Pons (tissue), 1 donor: ENCODE results near the gene ANKRD22.
"Not testable (repeated sequence)": the region's sequence is repeated elsewhere in the genome, so short reads cannot be mapped to it uniquely, and the experiment has no call there.

Experiments used
- DNase-seq: peaks from one replicate; pipeline ENCODE4 v3.0.0-alpha.2; 2016; ENCODE audit warnings: low spot score

The ANKRD22 gene

GRCh38 chr10:88877298-88877697 lies 25.7 kb upstream of the ANKRD22 start:
- no peak for DNase-seq

GRCh38 chr10:88875081-88875480 lies 23.4 kb upstream of the ANKRD22 start:
- DNase-seq: no peak

DNA sequence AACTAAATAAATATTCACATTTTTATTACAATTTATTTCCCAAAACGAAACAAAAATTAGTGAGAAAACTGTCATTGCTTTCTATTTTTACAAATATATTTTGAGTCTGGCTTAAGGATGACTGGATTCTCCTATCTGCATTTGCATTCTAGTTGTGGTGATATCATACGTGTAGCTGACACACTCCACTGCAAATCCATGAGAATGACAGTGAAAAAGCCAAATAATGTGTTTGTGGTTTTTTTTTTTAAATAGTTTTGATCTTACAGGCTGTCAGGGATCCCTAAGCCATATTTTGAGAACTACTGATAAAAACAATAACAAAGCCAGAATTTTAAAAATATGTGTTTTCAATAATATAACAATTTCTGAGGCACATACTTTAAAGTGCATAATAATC lies 22.6 kb upstream of the ANKRD22 start:
- no peak for DNase-seq

GRCh38 chr10:88873757-88874156 lies 22.1 kb upstream of the ANKRD22 start:
- no peak for DNase-seq

DNA sequence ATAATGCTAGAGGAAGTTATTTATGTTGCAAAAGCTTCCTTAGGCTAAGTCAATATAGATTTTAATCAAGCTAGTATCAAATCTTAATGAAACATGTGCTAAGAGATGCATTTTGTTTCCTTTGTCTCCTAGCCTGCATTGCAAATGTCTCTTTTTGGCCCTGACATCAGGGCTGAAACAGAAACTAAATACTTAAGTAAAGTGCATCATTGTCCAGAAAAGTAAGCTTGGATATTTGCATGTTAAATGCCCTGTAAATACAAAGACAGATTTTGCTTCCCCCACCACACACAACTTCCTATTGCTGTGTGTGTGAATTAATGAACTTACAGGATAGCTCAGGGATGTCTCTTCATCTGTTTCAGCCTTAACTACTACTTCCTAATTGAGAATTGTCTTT lies 18.4 kb upstream of the ANKRD22 start:
- no peak for DNase-seq

DNA sequence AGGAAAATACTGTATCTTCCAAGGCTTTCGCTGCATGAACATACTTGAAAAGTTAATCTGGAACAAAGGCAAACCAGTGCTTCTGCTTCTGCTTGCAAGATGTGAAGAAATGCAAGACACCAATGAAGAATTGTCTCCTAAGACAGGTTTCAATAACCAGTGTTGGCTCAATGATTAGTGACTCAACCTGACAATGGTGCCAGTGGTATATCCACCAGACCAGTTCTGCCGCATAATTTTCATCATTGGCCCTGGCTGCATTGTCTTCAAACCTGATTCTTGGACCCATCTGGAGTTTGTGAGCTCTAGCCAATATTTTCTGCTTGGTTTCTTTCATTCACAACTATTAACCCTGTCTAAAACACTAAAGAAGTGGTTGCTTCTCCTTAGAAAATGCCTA lies 14.8 kb upstream of the ANKRD22 start:
- no peak for DNase-seq

GRCh38 chr10:88865281-88865876 lies 13.7 kb upstream of the ANKRD22 start:
- DNase-seq: peak; percentile 56

GRCh38 chr10:88861036-88861435 lies 9.4 kb upstream of the ANKRD22 start:
- peak; percentile 39 for DNase-seq

GRCh38 chr10:88858491-88858890 lies 6.8 kb upstream of the ANKRD22 start:
- no peak for DNase-seq

- no peak for DNase-seq
Observed at GRCh38 chr10:88857831-88858230, 6.2 kb upstream of the ANKRD22 start.

DNA sequence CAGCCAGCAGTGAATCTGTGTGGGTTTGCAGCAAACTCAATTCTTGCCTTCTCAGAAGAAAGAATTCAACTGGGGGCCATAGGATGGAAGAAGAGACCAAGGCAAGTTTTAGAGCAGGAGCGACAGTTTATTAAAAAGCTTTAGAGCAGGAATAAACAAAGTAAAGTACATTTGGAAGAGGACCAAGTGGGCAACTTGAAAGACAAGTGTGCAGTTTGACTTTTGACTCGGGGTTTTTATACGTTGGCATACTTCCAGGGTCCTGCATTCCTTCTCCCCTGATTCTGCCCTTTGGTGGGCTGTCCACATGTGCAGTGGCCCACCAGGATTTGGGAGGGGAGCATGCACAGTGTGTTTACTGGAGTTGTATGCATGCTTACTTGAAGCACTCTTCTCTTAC lies 3.0 kb upstream of the ANKRD22 start:
- no peak for DNase-seq

DNA sequence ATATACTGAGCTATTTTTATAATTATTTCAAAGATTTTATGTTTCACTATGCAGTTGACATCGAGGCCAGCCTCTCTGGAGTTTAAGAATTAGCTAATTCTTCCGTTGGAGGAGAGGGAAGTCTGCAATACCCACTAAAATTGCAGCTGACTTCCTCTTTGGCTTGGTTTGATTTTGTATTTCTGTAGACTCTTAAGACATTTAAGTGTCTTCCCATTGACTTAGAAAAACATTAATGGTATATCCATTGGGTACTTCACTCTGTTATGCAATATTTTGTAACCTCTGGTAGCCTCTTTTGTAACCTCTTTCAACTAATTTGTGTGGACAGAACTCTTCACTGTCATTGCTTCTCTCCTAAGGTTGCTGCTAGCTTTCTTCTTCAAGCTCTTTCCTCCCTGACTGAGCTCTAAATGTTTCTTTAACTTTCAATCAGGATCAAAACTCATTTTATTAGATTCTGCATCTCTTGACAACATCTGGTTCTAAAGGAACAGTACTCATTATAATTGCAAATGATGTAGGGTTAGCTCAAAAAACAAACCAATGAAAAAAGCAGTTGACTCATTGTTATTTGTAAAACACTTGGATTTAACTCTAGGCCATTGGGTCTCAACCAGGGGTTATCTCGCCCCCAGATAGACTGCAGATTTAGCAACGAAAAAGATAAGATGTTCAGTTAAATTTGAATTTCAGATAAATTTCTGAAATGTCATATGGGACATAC lies 1.7 kb upstream of the ANKRD22 start:
- DNase-seq: peak; percentile 53

DNA sequence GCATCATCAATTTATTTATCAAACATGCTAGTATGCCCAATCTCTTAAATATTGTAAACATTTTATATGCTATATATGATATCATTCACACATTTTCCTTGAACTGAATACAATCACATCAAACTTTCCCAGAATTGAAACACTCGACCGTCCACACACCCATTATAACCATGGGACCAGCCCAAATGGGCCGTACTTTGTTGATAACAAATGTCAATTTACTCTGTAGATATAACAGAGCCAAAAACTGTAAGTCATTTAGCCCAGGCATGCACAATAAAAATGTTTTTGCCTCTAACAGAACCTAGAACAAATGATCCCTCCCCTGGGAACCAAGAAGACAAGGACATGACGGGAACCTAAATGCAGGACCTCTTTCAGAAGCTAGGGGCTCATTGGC lies 683 bp upstream of the ANKRD22 start:
- DNase-seq: no peak

GRCh38 chr10:88850712-88851111 lies 932 bp downstream of the ANKRD22 start:
- no peak for DNase-seq

GRCh38 chr10:88849234-88849633 lies 2.4 kb downstream of the ANKRD22 start:
- no peak for DNase-seq

DNA sequence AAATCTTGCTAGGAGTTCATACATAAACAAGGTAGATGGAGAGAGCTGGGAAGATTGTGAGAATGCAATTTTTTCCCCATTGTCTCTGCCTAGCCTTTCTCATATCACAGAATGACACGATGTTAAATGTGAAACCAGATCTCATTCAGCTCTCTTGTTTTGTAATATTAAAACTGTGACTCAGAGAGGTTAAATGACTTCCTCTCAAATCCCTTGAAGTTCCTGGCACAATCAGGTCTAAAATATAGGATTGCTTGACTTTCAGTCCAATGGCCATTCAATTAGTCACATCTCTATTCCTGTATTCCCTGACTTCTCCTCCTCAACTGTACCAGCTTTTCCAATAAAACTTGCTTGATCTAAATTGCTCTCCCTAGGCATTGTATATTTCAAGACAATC lies 3.1 kb downstream of the ANKRD22 start:
- no peak for DNase-seq

DNA sequence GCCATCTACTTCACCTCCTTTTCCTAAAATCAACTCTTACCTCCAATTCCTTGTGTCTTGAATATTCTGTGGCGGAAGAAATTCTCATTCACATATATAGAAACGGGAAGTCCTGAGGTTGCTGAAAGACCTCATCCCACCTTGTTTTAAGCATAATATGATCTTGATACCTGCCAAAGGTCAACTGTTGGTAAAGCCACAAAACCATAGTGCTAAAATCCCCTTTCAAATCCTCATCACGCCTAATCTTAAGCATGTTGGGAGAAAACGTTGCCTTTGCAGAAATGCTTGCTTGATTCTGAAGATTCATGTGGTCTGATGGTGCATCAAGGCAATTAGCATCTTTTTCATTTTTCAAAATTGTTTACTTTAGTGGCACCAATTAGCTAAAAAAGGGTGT lies 8.5 kb downstream of the ANKRD22 start:
- no peak for DNase-seq

- no peak for DNase-seq
Observed at GRCh38 chr10:88841316-88842111, 10.1 kb downstream of the ANKRD22 start.

DNA sequence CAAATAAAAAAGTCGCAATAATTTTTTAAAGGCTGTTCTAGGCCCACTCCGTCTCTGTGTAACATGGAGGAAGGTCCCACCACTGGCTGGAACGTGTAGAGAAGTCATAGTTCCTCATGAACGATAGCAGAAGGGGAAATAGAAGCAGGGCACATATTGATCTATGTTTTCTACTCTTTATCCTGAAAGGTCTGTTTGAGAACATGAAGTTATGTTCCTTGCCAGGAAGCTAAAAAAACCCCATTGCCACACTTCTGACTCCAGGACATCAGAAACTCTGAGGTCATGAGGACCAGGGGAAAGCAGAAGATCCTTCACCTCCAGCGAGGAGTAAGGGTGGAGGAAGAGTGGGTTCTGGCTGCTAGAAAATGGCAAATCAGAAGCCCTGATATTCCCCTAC lies 10.8 kb downstream of the ANKRD22 start:
- no peak for DNase-seq

- DNase-seq: no peak
Observed at GRCh38 chr10:88840104-88840503, 11.5 kb downstream of the ANKRD22 start.

DNA sequence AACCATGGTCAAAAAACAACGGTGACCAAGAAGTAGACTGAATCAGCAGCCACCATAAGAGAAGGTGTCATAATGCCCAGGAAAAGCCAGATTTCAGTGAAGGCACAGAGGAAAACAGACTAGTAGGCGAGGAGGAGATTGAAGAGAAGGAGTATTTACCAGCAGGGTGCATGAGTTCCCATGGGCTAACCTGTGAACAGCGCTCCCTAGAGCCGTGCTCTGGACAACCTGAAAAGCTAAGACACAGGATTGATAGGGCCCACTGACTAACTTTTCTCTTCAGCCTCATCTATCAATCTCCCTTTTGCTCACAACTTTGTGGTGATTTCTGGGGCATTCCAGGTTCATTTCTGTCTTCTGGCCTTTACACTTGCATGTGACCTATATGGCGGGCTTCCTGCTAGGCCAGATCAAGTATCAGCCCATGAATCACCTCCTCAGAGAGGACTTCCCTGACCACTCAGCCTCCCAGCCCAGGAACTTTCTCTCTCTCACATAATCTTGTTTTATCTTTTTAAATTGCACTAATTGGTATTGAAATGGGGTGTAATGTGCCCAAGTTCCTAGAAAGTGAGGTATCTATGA lies 12.8 kb downstream of the ANKRD22 start:
- DNase-seq: no peak

DNA sequence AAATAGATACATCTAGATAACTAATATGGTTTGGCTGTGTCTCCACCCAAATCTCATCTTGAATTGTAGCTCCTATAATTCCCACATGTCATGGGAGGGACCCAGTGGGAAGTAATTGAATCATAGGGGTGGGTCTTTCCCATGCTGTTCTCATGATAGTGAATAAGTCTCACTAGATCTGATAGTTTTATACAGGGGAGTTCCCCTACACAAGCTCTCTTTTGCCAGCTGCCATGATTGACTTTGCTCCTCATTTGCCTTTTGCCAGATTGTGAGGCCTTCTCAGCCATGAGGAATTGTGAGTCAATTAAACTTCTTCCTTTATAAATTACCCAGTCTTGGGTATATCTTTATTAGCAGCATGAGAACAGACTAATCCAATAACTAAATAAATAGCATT lies 14.0 kb downstream of the ANKRD22 start:
- not testable (repeated sequence) for DNase-seq

DNA sequence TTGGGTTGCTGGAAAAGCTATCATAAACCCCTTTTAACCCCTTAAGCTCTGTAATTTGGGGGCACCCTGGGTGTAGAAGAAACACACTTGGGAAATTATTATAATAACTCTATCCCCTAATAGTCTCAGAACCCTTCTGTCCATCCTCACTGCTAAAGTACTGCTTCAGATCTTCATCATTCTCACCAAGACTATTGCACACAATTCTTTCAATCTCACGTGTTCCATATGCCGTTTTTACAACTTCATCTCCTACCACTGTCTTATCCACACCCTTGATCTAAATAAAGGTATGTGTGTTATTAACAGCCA lies 15.8 kb downstream of the ANKRD22 start:
- no peak for DNase-seq
